Activated naive CD4-positive, alpha-beta T cell treated with Interleukin-2 at 50 U/mL for 16 hours (primary cell): ENCODE measurements around the gene CDH23.

ENCODE experiments used
- DNase-seq: peaks from one replicate; pipeline ENCODE4 v3.0.0-alpha.2; 2020

Gene CDH23

GRCh38 chr10:71392791-71393781, 3.6 kb upstream of the CDH23 start:
- no peak for DNase-seq

GRCh38 chr10:71393841-71394475, 2.8 kb upstream of the CDH23 start:
- no peak for DNase-seq

GRCh38 chr10:71394926-71395562, 1.7 kb upstream of the CDH23 start:
- no peak for DNase-seq

- DNase-seq, result no peak
Measured at GRCh38 chr10:71395621-71396020, 1.1 kb upstream of the CDH23 start.

GRCh38 chr10:71396084-71396710, 523 bp upstream of the CDH23 start:
- DNase-seq, result peak; percentile 14

- no peak for DNase-seq
Measured at GRCh38 chr10:71397296-71398212, 834 bp downstream of the CDH23 start.

GRCh38 chr10:71398976-71399375, 2.3 kb downstream of the CDH23 start:
- no peak for DNase-seq

GRCh38 chr10:71399946-71400345, 3.2 kb downstream of the CDH23 start:
- no peak for DNase-seq

GRCh38 chr10:71401056-71401455, 4.3 kb downstream of the CDH23 start:
- no peak for DNase-seq

- DNase-seq, result no peak
Measured at GRCh38 chr10:71402005-71402404, 5.3 kb downstream of the CDH23 start.

- DNase-seq, result no peak
Measured at GRCh38 chr10:71404503-71405295, 8.0 kb downstream of the CDH23 start.

GRCh38 chr10:71406878-71407277, 10.2 kb downstream of the CDH23 start:
- DNase-seq, result no peak

- no peak for DNase-seq
Measured at GRCh38 chr10:71408436-71409225, 11.9 kb downstream of the CDH23 start.

- DNase-seq, result no peak
Measured at GRCh38 chr10:71409516-71410104, 12.9 kb downstream of the CDH23 start.

GRCh38 chr10:71413581-71413980, 16.9 kb downstream of the CDH23 start:
- DNase-seq, result no peak

- DNase-seq, result no peak
Measured at GRCh38 chr10:71414359-71414758, 17.6 kb downstream of the CDH23 start.

GRCh38 chr10:71419002-71419540, 22.4 kb downstream of the CDH23 start:
- no peak for DNase-seq

GRCh38 chr10:71419750-71420149, 23.0 kb downstream of the CDH23 start:
- DNase-seq, result no peak

GRCh38 chr10:71421075-71421434, 24.3 kb downstream of the CDH23 start:
- no peak for DNase-seq

- no peak for DNase-seq
Measured at GRCh38 chr10:71423250-71423649, 26.5 kb downstream of the CDH23 start.
